Cortex of kidney (tissue), 1 donor: ENCODE data around the gene ROR2.
"Not testable (repeated sequence)": the region's sequence is repeated elsewhere in the genome, so short reads cannot be mapped to it uniquely, and the experiment has no call there.

ENCODE experiments used
- DNase-seq: peaks from one replicate; lab custom pipeline; 2025; lab: John Stamatoyannopoulos, UW

ROR2 gene

GRCh38 chr9:91923145-91923544, 26.9 kb downstream of the ROR2 start:
- no peak for DNase-seq

- no peak for DNase-seq
Measured at GRCh38 chr9:91921371-91921770, 28.7 kb downstream of the ROR2 start.

GRCh38 chr9:91920630-91921350, 29.2 kb downstream of the ROR2 start:
- DNase-seq, result no peak

- no peak for DNase-seq
Measured at GRCh38 chr9:91919621-91920020, 30.4 kb downstream of the ROR2 start.

- DNase-seq, result no peak
Measured at GRCh38 chr9:91917436-91917835, 32.6 kb downstream of the ROR2 start.

- no peak for DNase-seq
Measured at GRCh38 chr9:91915524-91916263, 34.3 kb downstream of the ROR2 start.

GRCh38 chr9:91914937-91915336, 35.1 kb downstream of the ROR2 start:
- DNase-seq, result no peak

- DNase-seq, result no peak
Measured at GRCh38 chr9:91914404-91914803, 35.6 kb downstream of the ROR2 start.

- DNase-seq, result no peak
Measured at GRCh38 chr9:91913986-91914385, 36.0 kb downstream of the ROR2 start.

- no peak for DNase-seq
Measured at GRCh38 chr9:91913096-91913495, 36.9 kb downstream of the ROR2 start.

- no peak for DNase-seq
Measured at GRCh38 chr9:91911657-91912056, 38.4 kb downstream of the ROR2 start.

- DNase-seq, result not testable (repeated sequence)
Measured at GRCh38 chr9:91909256-91909655, 40.8 kb downstream of the ROR2 start.

GRCh38 chr9:91908746-91909145, 41.3 kb downstream of the ROR2 start:
- DNase-seq, result no peak

GRCh38 chr9:91908293-91908623, 41.8 kb downstream of the ROR2 start:
- DNase-seq, result no peak

- DNase-seq, result no peak
Measured at GRCh38 chr9:91907484-91908292, 42.3 kb downstream of the ROR2 start.

- no peak for DNase-seq
Measured at GRCh38 chr9:91905991-91906469, 44.0 kb downstream of the ROR2 start.

GRCh38 chr9:91905237-91905650, 44.8 kb downstream of the ROR2 start:
- DNase-seq, result no peak

- DNase-seq, result no peak
Measured at GRCh38 chr9:91904588-91905236, 45.3 kb downstream of the ROR2 start.

GRCh38 chr9:91903126-91903911, 46.7 kb downstream of the ROR2 start:
- DNase-seq, result no peak

- no peak for DNase-seq
Measured at GRCh38 chr9:91902475-91903125, 47.4 kb downstream of the ROR2 start.

- no peak for DNase-seq
Measured at GRCh38 chr9:91900797-91901177, 49.2 kb downstream of the ROR2 start.
